ENCODE results near the gene CELA3B.

- TF ChIP-seq ZBTB49 (tag by site-specific recombination; IDR thresholded peaks at IDR 0.05; ENCODE audit: low read depth), result no peak
- TF ChIP-seq, protein P1, sequence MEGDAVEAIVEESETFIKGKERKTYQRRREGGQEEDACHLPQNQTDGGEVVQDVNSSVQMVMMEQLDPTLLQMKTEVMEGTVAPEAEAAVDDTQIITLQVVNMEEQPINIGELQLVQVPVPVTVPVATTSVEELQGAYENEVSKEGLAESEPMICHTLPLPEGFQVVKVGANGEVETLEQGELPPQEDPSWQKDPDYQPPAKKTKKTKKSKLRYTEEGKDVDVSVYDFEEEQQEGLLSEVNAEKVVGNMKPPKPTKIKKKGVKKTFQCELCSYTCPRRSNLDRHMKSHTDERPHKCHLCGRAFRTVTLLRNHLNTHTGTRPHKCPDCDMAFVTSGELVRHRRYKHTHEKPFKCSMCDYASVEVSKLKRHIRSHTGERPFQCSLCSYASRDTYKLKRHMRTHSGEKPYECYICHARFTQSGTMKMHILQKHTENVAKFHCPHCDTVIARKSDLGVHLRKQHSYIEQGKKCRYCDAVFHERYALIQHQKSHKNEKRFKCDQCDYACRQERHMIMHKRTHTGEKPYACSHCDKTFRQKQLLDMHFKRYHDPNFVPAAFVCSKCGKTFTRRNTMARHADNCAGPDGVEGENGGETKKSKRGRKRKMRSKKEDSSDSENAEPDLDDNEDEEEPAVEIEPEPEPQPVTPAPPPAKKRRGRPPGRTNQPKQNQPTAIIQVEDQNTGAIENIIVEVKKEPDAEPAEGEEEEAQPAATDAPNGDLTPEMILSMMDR (tag by site-specific recombination; IDR thresholded peaks at IDR 0.05), result peak; percentile 81
- no peak for TF ChIP-seq ZNF140 (tag by site-specific recombination; IDR thresholded peaks at IDR 0.05)
- no peak for TF ChIP-seq ZNF514 (tag by site-specific recombination; IDR thresholded peaks at IDR 0.05)
- TF ChIP-seq GLI4 (tag by site-specific recombination; IDR thresholded peaks at IDR 0.05), result no peak
- TF ChIP-seq, protein P2, sequence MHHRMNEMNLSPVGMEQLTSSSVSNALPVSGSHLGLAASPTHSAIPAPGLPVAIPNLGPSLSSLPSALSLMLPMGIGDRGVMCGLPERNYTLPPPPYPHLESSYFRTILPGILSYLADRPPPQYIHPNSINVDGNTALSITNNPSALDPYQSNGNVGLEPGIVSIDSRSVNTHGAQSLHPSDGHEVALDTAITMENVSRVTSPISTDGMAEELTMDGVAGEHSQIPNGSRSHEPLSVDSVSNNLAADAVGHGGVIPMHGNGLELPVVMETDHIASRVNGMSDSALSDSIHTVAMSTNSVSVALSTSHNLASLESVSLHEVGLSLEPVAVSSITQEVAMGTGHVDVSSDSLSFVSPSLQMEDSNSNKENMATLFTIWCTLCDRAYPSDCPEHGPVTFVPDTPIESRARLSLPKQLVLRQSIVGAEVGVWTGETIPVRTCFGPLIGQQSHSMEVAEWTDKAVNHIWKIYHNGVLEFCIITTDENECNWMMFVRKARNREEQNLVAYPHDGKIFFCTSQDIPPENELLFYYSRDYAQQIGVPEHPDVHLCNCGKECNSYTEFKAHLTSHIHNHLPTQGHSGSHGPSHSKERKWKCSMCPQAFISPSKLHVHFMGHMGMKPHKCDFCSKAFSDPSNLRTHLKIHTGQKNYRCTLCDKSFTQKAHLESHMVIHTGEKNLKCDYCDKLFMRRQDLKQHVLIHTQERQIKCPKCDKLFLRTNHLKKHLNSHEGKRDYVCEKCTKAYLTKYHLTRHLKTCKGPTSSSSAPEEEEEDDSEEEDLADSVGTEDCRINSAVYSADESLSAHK (tag by site-specific recombination; IDR thresholded peaks at IDR 0.05), result no peak
- TF ChIP-seq ZFP41 (tag by site-specific recombination; IDR thresholded peaks at IDR 0.05; ENCODE audit: borderline replicate concordance), result no peak
Observed at GRCh38 chr1:21963477-21964217, 13.2 kb upstream of the CELA3B start.

Measured in HEK293 (cell line).